Fibroblast of lung (primary cell): ENCODE measurements around the gene SERPINB6. TPM values are rescaled to one million over a fixed set of nuclear protein-coding genes. Genes with fewer than 3 reads are reported as not detected.

ENCODE experiments used
- DNase-seq, 2 donors: peaks; one replicate each; pipeline versions ENCODE4 v3.0.0 to v3.0.0-alpha.2; 2010; ENCODE audit warnings: low read depth in 2 of 2
- H2AFZ ChIP-seq: 2 replicates; pipeline ENCODE4 v1.5.1; 2012; ENCODE audit warnings: low read length, control low read depth, inconsistent platforms
- H3K27ac ChIP-seq: 2 replicates; pipeline ENCODE4 v1.5.1; 2011; ENCODE audit warnings: low read length, control low read depth; ENCODE audit not compliant: insufficient read depth
- H3K27me3 ChIP-seq: 2 replicates; pipeline ENCODE4 v1.5.1; 2011; ENCODE audit warnings: mild to moderate bottlenecking, low read length; ENCODE audit not compliant: control insufficient read depth, insufficient read depth
- H3K36me3 ChIP-seq: 2 replicates; pipeline ENCODE4 v1.5.1; 2011; ENCODE audit warnings: low read length; ENCODE audit not compliant: control insufficient read depth, insufficient read depth
- H3K4me1 ChIP-seq: 2 replicates; pipeline ENCODE4 v1.5.1; 2011; ENCODE audit warnings: low read length; ENCODE audit not compliant: control insufficient read depth, insufficient read depth; ENCODE audit errors: extremely low read depth
- H3K4me2 ChIP-seq: 2 replicates; pipeline ENCODE4 v1.5.1; 2011; ENCODE audit warnings: low read length, control low read depth; ENCODE audit not compliant: insufficient read depth; ENCODE audit errors: extremely low read depth
- H3K4me3 ChIP-seq, 4 experiments: fragments of 200-600 bp in 1 of 4; sonication (generic) in 1 of 4; replicated peaks in 1 of 4; 2 replicates each; pipeline ENCODE4 v1.5.1; 2011 to 2016; ENCODE audit warnings: low read length in 4 of 4, low read depth in 3 of 4, mild to moderate bottlenecking in 3 of 4, control low read depth in 2 of 4, inconsistent platforms in 1 of 4, mixed read lengths in 1 of 4; ENCODE audit not compliant: insufficient read depth in 1 of 4; ENCODE audit errors: control extremely low read depth in 1 of 4
- H3K79me2 ChIP-seq: 2 replicates; pipeline ENCODE4 v1.5.1; 2012; ENCODE audit warnings: mild to moderate bottlenecking, low read length, inconsistent platforms; ENCODE audit not compliant: control insufficient read depth, insufficient read depth
- H3K9ac ChIP-seq: 2 replicates; pipeline ENCODE4 v1.5.1; 2011; ENCODE audit warnings: mild to moderate bottlenecking, low read length, control low read depth; ENCODE audit not compliant: insufficient read depth
- H3K9me3 ChIP-seq: 2 replicates; pipeline ENCODE4 v1.5.1; 2012; ENCODE audit warnings: low read depth, low read length; ENCODE audit not compliant: control insufficient read depth, insufficient read depth
- H4K20me1 ChIP-seq: 2 replicates; pipeline ENCODE4 v1.5.1; 2011; ENCODE audit warnings: low read length; ENCODE audit not compliant: control insufficient read depth, insufficient read depth; ENCODE audit errors: extremely low read depth
- EZH2 ChIP-seq: IDR thresholded peaks from 2 replicates; pipeline ENCODE4 v1.5.1; 2012; ENCODE audit warnings: low read length, control low read depth, mild to moderate bottlenecking; ENCODE audit errors: missing control alignments
- polyA plus RNA-seq, 2 donors: library from polyadenylated mRNA; depleted of rRNA in 1 of 2; stranded (reverse) in 1 of 2; unstranded in 1 of 2; fragments of >200 nt; gene quantifications; 2 replicates each; pipeline ENCODE4 v1.2.1, GENCODE V29; 2011 to 2012; ENCODE audit warnings: missing spikeins in 1 of 2
- total RNA-seq: library from RNA; depleted of rRNA; stranded (reverse); fragments of >200 nt; gene quantifications from 2 replicates; pipeline ENCODE4 v1.2.1, GENCODE V29; 2014
- TF ChIP-seq, protein P1 (sequence below), 2 donors: IDR thresholded peaks in 1 of 2; conservative IDR thresholded peaks in 1 of 2; 1 replicate in 1 of 2; 2 replicates in 1 of 2; pipeline ENCODE4 v1.5.1; 2011 to 2012; ENCODE audit warnings: low read length in 2 of 2, control low read depth in 1 of 2, inconsistent platforms in 1 of 2, low read depth in 1 of 2, mild to moderate bottlenecking in 1 of 2

The SERPINB6 gene
- total and polyA plus RNA-seq, 2 donors (not counting 1 experiment from before 2014, with no cell fraction given): 83.9 to 181 TPM

DNA sequence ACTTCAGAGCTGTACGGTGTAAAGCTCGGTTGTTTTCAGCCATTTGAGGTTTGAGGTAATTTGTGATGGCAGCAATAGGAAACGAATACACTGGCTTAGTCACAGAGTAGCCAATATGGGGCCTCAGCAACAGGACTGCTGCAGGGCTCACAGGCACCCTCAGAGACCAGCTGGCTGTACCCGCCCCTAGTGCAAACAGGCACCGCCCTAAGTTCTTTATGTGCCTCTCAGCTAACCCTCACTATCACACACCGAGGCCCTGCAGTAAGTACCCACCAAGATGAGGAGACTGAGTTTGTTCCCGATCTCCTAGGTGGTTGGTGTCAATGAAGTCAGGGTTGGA is 57.1 kb downstream of the SERPINB6 start:
- Histone ChIP-seq H3K36me3 (no peaks in the 10 kb centered on the region), H4K20me1 (no peaks in the 10 kb centered on the region), H3K4me2 (no peak overlapping the region), H3K9ac (no peak overlapping the region), H3K9me3 (no peaks in the 10 kb centered on the region), H3K27ac (no peak overlapping the region), H3K27me3 (peaks cover 10% of the 10 kb centered on the region), H3K4me1 (no peaks in the 10 kb centered on the region), H2AFZ (no peak overlapping the region), H3K4me3 (no peak overlapping the region), H3K79me2 (no peaks in the 10 kb centered on the region)
- TF ChIP-seq EZH2: no peak
- TF ChIP-seq, protein P1, sequence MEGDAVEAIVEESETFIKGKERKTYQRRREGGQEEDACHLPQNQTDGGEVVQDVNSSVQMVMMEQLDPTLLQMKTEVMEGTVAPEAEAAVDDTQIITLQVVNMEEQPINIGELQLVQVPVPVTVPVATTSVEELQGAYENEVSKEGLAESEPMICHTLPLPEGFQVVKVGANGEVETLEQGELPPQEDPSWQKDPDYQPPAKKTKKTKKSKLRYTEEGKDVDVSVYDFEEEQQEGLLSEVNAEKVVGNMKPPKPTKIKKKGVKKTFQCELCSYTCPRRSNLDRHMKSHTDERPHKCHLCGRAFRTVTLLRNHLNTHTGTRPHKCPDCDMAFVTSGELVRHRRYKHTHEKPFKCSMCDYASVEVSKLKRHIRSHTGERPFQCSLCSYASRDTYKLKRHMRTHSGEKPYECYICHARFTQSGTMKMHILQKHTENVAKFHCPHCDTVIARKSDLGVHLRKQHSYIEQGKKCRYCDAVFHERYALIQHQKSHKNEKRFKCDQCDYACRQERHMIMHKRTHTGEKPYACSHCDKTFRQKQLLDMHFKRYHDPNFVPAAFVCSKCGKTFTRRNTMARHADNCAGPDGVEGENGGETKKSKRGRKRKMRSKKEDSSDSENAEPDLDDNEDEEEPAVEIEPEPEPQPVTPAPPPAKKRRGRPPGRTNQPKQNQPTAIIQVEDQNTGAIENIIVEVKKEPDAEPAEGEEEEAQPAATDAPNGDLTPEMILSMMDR (conservative IDR thresholded peaks at IDR 0.05 in 1 of 2, IDR thresholded peaks at IDR 0.05 in 1 of 2; ENCODE audit: low read depth in 1 of 2, low read length in 2 of 2): no peak
- DNase-seq: peak in 1 of 2 donors; percentile 11

DNA sequence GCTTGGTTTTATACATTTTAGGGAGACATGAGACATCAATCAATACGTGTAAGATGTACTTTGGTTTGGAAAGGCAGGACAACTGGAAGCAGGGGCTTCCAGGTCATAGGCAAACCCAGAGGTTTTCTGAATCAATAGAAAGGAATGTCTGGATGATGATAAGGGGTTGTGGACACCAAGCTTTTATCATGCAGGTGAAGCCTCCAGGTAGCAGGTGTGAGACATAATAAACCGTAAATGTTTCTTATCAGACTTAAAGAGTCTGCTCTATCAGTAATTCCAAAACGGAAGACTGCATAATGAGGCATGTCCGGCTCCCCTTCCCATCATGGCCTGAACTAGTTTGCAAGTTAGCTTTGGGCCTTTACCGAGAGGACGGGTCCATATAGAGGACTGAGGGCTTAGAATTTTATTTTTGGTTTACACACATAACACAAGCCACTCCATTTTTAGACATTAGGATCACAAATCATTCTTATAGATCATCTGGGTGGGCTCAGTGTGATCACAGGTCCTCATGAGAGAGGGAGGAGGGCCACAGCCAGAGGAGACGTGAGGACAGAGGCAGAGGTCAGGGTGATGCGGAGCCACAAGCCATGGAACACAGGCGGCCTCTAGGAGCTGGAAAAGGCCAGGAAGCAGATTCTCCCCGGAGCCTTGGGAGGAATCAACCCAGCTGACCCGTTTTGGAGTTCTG is 57.6 kb downstream of the SERPINB6 start:
- H3K27ac ChIP-seq: no peak overlapping the region
- no peak overlapping the region for H3K9ac ChIP-seq
- peaks cover 10% of the 10 kb centered on the region for H3K27me3 ChIP-seq
- no peak overlapping the region for H2AFZ ChIP-seq
- no peaks in the 10 kb centered on the region for H3K36me3 ChIP-seq
- no peaks in the 10 kb centered on the region for H3K79me2 ChIP-seq
- TF ChIP-seq, protein P1 (conservative IDR thresholded peaks at IDR 0.05 in 1 of 2, IDR thresholded peaks at IDR 0.05 in 1 of 2; ENCODE audit: low read depth in 1 of 2, low read length in 2 of 2): no peak
- no peak for TF ChIP-seq EZH2
- H3K9me3 ChIP-seq: no peaks in the 10 kb centered on the region
- DNase-seq: no peak
- H4K20me1 ChIP-seq: no peaks in the 10 kb centered on the region
- H3K4me3 ChIP-seq: no peak overlapping the region
- H3K4me2 ChIP-seq: no peak overlapping the region
- H3K4me1 ChIP-seq: no peaks in the 10 kb centered on the region

DNA sequence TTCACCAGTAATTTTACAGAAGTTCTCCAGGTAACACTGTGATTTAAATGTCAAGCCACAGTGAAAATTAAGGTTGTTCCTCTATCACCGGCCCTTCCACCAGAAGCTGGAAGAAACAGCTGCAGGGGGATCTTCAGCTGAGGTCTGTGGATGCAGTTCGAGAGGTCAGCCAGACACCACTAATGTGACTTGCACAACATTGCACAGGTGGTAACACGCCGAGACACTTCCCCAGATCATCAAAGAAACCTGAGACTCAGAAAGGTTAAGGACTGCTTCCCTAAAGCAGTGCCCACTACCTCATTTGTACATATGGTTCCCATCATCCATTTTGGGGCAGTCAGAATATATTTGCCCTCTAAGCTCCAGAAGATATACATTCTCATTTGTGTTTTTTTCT is 60.2 kb downstream of the SERPINB6 start:
- Histone ChIP-seq H3K27ac (no peak overlapping the region), H3K4me3 (no peak overlapping the region), H3K9ac (no peak overlapping the region)

More for the DNA sequence above, 60.2 kb downstream of the SERPINB6 start:
- H3K4me2 ChIP-seq: no peak overlapping the region
- TF ChIP-seq, protein P1 (conservative IDR thresholded peaks at IDR 0.05 in 1 of 2, IDR thresholded peaks at IDR 0.05 in 1 of 2; ENCODE audit: low read depth in 1 of 2, low read length in 2 of 2): no peak
- TF ChIP-seq EZH2: no peak
- H2AFZ ChIP-seq: no peak overlapping the region
- H3K27me3 ChIP-seq: peaks cover 4% of the 10 kb centered on the region
- H4K20me1 ChIP-seq: no peaks in the 10 kb centered on the region
- no peaks in the 10 kb centered on the region for H3K9me3 ChIP-seq
- no peak for DNase-seq
- no peaks in the 10 kb centered on the region for H3K36me3 ChIP-seq
- no peaks in the 10 kb centered on the region for H3K79me2 ChIP-seq
- no peaks in the 10 kb centered on the region for H3K4me1 ChIP-seq
